Measurements from ENCODE around the gene COA7. TPM values are rescaled to one million over a fixed set of nuclear protein-coding genes. Genes with fewer than 3 reads are reported as not detected.
"Not testable (repeated sequence)": the region's sequence is repeated elsewhere in the genome, so short reads cannot be mapped to it uniquely, and the experiment has no call there.

The COA7 gene
- total RNA-seq, 4 donors from 2014 or later: 8.2 to 26.5 (median 14.0) TPM

DNA sequence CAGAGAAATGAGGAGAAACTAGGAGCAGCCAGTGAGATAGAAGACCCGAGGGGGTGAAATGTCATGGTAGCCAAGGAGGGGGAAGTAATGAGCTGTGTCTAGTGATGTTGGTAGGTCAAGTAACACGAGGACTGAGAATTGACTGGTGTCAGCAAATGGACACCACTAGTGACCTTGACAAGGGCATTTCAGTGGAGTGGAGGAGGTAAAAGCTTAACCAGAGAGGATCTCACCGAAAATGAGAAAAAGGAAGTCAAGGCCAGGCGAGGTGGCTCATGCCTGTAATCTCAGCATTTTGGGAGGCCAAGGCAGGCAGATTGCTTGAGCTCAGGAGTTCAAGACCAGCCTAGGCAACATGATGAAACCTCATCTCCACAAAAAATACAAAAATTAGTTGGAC, 25.1 kb upstream of the COA7 start:
- TF ChIP-seq, protein P1, sequence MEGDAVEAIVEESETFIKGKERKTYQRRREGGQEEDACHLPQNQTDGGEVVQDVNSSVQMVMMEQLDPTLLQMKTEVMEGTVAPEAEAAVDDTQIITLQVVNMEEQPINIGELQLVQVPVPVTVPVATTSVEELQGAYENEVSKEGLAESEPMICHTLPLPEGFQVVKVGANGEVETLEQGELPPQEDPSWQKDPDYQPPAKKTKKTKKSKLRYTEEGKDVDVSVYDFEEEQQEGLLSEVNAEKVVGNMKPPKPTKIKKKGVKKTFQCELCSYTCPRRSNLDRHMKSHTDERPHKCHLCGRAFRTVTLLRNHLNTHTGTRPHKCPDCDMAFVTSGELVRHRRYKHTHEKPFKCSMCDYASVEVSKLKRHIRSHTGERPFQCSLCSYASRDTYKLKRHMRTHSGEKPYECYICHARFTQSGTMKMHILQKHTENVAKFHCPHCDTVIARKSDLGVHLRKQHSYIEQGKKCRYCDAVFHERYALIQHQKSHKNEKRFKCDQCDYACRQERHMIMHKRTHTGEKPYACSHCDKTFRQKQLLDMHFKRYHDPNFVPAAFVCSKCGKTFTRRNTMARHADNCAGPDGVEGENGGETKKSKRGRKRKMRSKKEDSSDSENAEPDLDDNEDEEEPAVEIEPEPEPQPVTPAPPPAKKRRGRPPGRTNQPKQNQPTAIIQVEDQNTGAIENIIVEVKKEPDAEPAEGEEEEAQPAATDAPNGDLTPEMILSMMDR (IDR thresholded peaks at IDR 0.05): no peak
- ATAC-seq (ENCODE audit: low FRiP score): no peak
- DNase-seq (ENCODE audit: low spot score): no peak

GRCh38 chr1:52715296-52715695, 17.1 kb upstream of the COA7 start:
- not testable (repeated sequence) for DNase-seq (ENCODE audit: low spot score); ATAC-seq (ENCODE audit: low FRiP score)

DNA sequence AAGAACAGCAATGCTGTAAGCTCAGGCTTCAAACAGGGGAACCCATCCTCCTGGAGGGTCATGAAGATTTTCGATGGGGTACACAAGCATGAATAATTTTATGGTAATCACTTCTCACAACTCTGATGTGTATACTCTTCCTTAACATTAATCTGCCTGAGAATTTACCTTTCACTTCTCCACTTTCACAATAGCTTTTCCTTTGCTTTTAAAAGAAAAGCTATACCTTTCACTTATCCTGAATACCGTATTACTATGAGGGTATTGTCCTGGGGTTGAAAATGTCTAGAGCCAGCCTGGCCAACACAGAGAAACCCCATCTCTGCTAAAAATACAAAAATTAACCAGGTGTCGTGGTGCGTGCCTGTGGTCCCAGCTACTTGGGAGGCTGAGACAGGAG, 15.4 kb upstream of the COA7 start:
- ATAC-seq (ENCODE audit: low FRiP score) (no peak), DNase-seq (ENCODE audit: low spot score) (no peak)
- TF ChIP-seq, protein P1 (IDR thresholded peaks at IDR 0.05): no peak

- DNase-seq (ENCODE audit: low spot score) (no peak), ATAC-seq (ENCODE audit: low FRiP score) (no peak)
- TF ChIP-seq, protein P1 (IDR thresholded peaks at IDR 0.05): no peak
Observed at GRCh38 chr1:52709016-52709415, 10.9 kb upstream of the COA7 start.

- TF ChIP-seq, protein P1 (IDR thresholded peaks at IDR 0.05): no peak
- ATAC-seq (ENCODE audit: low FRiP score) (peak; percentile 65), DNase-seq (ENCODE audit: low spot score) (no peak)
Observed at GRCh38 chr1:52707927-52708655, 9.9 kb upstream of the COA7 start.

DNA sequence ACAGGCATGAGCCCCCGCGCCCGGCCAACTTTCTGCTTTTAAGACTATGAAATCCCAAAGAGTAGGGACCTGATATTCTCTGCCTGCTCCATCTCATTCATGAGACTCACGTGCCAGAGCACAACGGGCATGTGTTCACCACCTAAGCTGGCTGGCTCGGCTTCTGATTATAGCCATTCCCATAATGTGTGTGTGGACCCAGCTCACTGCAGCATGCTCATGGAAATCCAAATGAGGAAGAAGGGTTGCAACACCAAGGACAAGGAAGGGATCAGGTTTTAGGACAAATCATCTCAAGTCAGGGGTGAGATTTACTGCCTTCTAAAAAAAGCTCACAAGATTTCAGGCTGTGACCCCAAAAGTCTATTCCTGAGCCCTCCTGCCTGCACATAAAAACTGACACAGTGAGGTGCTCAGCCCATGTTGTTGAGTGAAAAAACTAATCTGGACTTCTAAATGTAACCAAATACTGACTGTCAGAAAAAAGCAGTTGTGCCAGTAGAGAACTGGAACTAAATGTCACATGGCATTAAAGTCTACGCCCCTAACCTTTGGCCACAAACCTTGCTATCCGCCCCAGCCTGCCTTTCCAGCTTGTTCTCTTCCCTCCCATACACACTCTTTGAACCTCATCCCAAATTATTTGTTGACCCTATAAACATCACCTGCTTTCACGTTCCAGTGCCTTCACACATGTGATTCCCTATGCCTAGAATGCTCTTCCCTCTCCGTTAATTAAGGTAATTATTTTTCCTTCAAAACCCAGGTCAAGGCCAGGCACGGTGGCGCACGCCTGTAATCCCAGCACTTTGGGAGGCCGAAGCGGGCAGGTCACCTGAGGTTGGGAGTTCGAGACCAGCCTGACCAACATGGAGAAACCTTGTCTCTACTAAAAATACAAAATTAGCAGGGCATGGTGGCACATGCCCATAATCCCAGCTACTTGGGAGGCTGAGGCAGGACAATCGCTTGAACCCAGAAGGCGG, 9.1 kb upstream of the COA7 start:
- no peak for DNase-seq (ENCODE audit: low spot score)
- ATAC-seq (ENCODE audit: low FRiP score): no peak
- TF ChIP-seq, protein P1 (IDR thresholded peaks at IDR 0.05): no peak

DNA sequence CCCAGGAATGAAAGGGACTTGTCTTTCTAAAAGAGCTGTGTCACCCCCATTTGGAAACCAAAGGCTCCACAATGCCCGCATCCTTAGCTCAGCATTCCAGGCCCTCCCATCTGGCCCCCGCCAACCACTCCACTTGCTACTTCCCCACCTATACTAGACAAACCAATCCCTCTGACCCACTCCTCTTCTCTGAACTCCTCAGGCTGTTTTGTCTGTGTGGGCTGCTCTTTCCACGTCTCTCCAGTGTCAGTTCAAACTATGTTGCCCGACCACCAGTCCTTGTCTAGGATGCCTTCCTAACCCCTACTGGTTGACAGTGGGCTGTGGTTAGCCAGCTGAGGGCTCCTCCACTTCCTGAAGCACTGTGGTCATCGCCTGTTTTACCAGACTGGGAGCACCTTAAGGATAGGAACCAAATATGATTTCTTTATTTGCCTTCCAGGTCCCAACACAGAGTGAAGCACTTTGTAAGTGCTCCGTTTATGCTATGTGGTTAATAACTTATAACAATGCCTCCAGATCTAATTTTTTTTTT, 8.1 kb upstream of the COA7 start:
- TF ChIP-seq, protein P1 (IDR thresholded peaks at IDR 0.05): no peak
- no peak for DNase-seq (ENCODE audit: low spot score)
- ATAC-seq (ENCODE audit: low FRiP score): no peak

All from omental fat pad (tissue), 4 donors.